Caco-2 (cell line): ENCODE data around the gene SLC22A16. TPM values are rescaled to one million over a fixed set of nuclear protein-coding genes. Genes with fewer than 3 reads are reported as not detected.

Source experiments
- BruUV-seq: library from RNA; stranded (reverse); fragments of 400-500 nt; replicated peaks from 2 replicates; lab custom pipeline; 2021; lab: Mats Ljungman, UMichigan
- CTCF ChIA-PET: fragments of 300-600 bp; sonication (Branson Sonifier 250); formaldehyde crosslinking; loops from one replicate; lab custom pipeline; 2022; ENCODE audit warnings: antibody characterized with exemption; lab: Charles Lee
- POLR2A ChIA-PET: fragments of 300-600 bp; sonication (Branson Sonifier 250); formaldehyde crosslinking; loops from one replicate; lab custom pipeline; 2022; ENCODE audit warnings: antibody characterized with exemption; lab: Charles Lee
- DNase-seq, 2 experiments: peaks; one replicate each; pipeline versions ENCODE4 v3.0.0 to v3.0.0-alpha.2; 2020 to 2022
- H3K27me3 ChIP-seq: replicated peaks from 2 replicates; pipeline ENCODE4 v1.6.0; 2011; ENCODE audit warnings: low read length; ENCODE audit not compliant: control insufficient read depth, insufficient read depth
- H3K36me3 ChIP-seq: 2 replicates; pipeline ENCODE4 v1.5.1; 2011; ENCODE audit warnings: low read length; ENCODE audit not compliant: control insufficient read depth, insufficient read depth
- H3K4me1 ChIP-seq: fragments of 250-450 bp; sonication (Bioruptor Pico); 2 replicates; pipeline ENCODE4 v1.5.1; 2020; ENCODE audit warnings: mild to moderate bottlenecking
- H3K4me3 ChIP-seq: 2 replicates; pipeline ENCODE4 v1.5.1; 2011; ENCODE audit warnings: low read depth, mild to moderate bottlenecking, control low read depth, low read length
- H3K9me3 ChIP-seq: fragments of 250-450 bp; sonication (Bioruptor Pico); 2 replicates; pipeline ENCODE4 v1.5.1; 2020; ENCODE audit warnings: mild to moderate bottlenecking, moderate library complexity
- H3K27ac Mint-ChIP-seq: one replicate; pipeline ENCODE4 v1.8.0; 2022; ENCODE audit warnings: mixed read lengths; ENCODE audit not compliant: unreplicated experiment
- H3K27me3 Mint-ChIP-seq: one replicate; pipeline ENCODE4 v1.8.0; 2022; ENCODE audit warnings: mixed read lengths; ENCODE audit not compliant: insufficient read depth, unreplicated experiment
- H3K36me3 Mint-ChIP-seq: one replicate; pipeline ENCODE4 v1.8.0; 2022; ENCODE audit warnings: mild to moderate bottlenecking, mixed read lengths; ENCODE audit not compliant: insufficient read depth, unreplicated experiment
- H3K4me1 Mint-ChIP-seq: one replicate; pipeline ENCODE4 v1.8.0; 2022; ENCODE audit warnings: low read depth, mixed read lengths; ENCODE audit not compliant: unreplicated experiment
- H3K4me3 Mint-ChIP-seq: one replicate; pipeline ENCODE4 v1.8.0; 2022; ENCODE audit warnings: mild to moderate bottlenecking, moderate library complexity, mixed read lengths; ENCODE audit not compliant: unreplicated experiment
- H3K9me3 Mint-ChIP-seq: one replicate; pipeline ENCODE4 v1.8.0; 2022; ENCODE audit warnings: mixed read lengths; ENCODE audit not compliant: unreplicated experiment
- intact Hi-C: fragments of 100-400 bp; cut with micrococcal nuclease; formaldehyde crosslinking; loops from one replicate; pipeline ENCODE4 v1.10.0; 2022; ENCODE audit not compliant: unreplicated experiment
- total RNA-seq: library from RNA; stranded (reverse); gene quantifications from 2 replicates; pipeline ENCODE4 v1.2.3, GENCODE V29; 2022
- TF ChIP-seq, protein P1 (sequence below), 2 experiments: fragments of 200-600 bp in 1 of 2; IDR thresholded peaks; 1 replicate in 1 of 2; 2 replicates in 1 of 2; pipeline versions ENCODE4 v1.5.1 to v1.8.0; 2011 to 2022; ENCODE audit warnings: antibody characterized with exemption in 1 of 2, control low read depth in 1 of 2, inconsistent platforms in 1 of 2, low read depth in 1 of 2, low read length in 1 of 2, mild to moderate bottlenecking in 1 of 2, moderate library complexity in 1 of 2; ENCODE audit not compliant: insufficient read depth in 1 of 2, severe bottlenecking in 1 of 2, unreplicated experiment in 1 of 2

Gene SLC22A16
- total RNA-seq, 1 experiment from 2014 or later = not detected

DNA sequence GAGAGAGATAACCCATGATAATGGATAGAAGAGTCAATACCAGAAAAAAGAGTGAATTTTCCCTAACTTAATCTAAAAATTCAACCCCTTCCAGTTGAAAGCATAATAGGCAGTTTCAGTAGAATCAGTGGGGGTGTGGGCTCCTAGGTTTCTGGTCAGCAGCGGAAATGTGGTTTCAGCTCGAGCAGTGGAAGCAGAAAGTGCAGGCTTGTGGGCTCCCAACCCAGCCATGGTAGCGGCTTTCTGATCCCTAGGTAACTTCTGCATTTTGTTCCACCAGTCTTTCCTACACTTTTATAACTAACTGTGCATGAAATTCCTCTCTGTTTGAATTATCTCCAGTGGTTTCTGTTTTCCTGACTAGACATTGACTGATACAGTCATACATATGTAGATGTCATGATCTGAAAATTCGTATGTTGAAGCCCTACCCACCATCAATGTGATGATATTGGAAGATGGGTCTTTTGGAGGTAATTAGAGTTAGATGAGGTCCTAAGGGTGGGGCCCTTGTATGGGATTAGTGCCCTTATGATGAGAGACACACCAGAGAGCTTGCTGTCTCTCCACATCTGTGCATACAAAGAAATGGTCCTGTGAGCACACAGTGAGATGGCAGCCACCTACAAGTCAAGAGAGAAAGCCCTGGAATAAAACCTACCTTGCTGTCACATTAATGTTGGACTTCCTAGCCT lies 54.5 kb downstream of the SLC22A16 start:
- H3K36me3 Mint-ChIP-seq = no peaks in the 10 kb centered on the region
- POLR2A ChIA-PET = no interaction called here
- no peak for DNase-seq
- Histone ChIP-seq H3K27me3 (no peaks in the 10 kb centered on the region), H3K9me3 (no peaks in the 10 kb centered on the region), H3K36me3 (no peaks in the 10 kb centered on the region), H3K4me3 (no peak overlapping the region), H3K4me1 (peaks cover 18% of the 10 kb centered on the region)
- peaks cover 27% of the 10 kb centered on the region for H3K4me1 Mint-ChIP-seq
- no TSS peak for BruUV-seq
- TF ChIP-seq, protein P1, sequence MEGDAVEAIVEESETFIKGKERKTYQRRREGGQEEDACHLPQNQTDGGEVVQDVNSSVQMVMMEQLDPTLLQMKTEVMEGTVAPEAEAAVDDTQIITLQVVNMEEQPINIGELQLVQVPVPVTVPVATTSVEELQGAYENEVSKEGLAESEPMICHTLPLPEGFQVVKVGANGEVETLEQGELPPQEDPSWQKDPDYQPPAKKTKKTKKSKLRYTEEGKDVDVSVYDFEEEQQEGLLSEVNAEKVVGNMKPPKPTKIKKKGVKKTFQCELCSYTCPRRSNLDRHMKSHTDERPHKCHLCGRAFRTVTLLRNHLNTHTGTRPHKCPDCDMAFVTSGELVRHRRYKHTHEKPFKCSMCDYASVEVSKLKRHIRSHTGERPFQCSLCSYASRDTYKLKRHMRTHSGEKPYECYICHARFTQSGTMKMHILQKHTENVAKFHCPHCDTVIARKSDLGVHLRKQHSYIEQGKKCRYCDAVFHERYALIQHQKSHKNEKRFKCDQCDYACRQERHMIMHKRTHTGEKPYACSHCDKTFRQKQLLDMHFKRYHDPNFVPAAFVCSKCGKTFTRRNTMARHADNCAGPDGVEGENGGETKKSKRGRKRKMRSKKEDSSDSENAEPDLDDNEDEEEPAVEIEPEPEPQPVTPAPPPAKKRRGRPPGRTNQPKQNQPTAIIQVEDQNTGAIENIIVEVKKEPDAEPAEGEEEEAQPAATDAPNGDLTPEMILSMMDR (IDR thresholded peaks at IDR 0.05; ENCODE audit: insufficient read depth in 1 of 2, low read depth in 1 of 2, low read length in 1 of 2, severe bottlenecking in 1 of 2, unreplicated experiment in 1 of 2) = no peak
- peaks cover 8% of the 10 kb centered on the region for H3K27me3 Mint-ChIP-seq
- H3K4me3 Mint-ChIP-seq = no peak overlapping the region
- H3K27ac Mint-ChIP-seq = no peak overlapping the region
- intact Hi-C loops = no loop called here
- peaks cover 13% of the 10 kb centered on the region for H3K9me3 Mint-ChIP-seq
- CTCF ChIA-PET = no interaction called here

DNA sequence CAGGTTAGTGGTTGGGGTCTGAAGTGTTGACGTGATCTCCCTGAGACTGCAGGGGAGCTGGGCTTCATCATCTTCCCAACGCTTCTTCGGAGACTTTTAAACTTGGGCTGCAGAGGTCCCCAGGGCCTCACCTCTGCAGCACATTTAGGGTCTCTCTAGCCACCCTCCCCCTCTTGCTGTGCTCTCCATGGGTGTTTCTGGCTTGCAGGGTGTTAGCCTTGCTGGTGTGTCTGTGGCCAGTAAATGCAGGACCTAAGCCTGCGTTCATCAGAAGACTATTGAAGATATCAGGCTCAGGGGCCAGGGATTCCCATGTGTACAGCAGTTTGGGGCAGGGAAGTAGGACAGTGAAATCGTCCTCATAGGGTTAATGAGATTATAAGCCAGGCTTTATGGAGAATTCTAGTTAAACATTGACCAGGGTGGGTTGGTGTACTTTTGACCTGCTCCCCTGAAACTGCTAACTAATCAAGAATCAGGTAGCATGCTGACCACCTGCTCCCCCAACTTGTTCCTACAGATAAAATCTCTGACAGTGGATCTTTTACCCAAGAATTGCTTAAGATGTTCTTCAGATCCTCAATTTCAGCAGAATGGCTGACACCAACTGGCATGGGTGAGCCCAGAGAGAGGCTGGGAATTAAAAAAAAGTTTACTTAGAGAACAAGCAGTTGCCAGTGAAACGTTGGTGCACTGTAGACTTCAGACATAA lies 57.2 kb downstream of the SLC22A16 start:
- Histone ChIP-seq H3K4me1 (peaks cover 18% of the 10 kb centered on the region), H3K4me3 (no peak overlapping the region), H3K27me3 (no peaks in the 10 kb centered on the region), H3K9me3 (no peaks in the 10 kb centered on the region), H3K36me3 (no peaks in the 10 kb centered on the region)
- DNase-seq = no peak
- peaks cover 27% of the 10 kb centered on the region for H3K4me1 Mint-ChIP-seq
- intact Hi-C loops = no loop called here
- BruUV-seq = no TSS peak
- H3K27me3 Mint-ChIP-seq = peaks cover 3% of the 10 kb centered on the region
- peak overlapping the region; percentile 56 for H3K27ac Mint-ChIP-seq
- peaks cover 13% of the 10 kb centered on the region for H3K9me3 Mint-ChIP-seq
- POLR2A ChIA-PET = no interaction called here
- peak overlapping the region; percentile 39 for H3K4me3 Mint-ChIP-seq
- TF ChIP-seq, protein P1 (IDR thresholded peaks at IDR 0.05; ENCODE audit: insufficient read depth in 1 of 2, low read depth in 1 of 2, low read length in 1 of 2, severe bottlenecking in 1 of 2, unreplicated experiment in 1 of 2) = no peak
- H3K36me3 Mint-ChIP-seq = no peaks in the 10 kb centered on the region
- CTCF ChIA-PET = no interaction called here

DNA sequence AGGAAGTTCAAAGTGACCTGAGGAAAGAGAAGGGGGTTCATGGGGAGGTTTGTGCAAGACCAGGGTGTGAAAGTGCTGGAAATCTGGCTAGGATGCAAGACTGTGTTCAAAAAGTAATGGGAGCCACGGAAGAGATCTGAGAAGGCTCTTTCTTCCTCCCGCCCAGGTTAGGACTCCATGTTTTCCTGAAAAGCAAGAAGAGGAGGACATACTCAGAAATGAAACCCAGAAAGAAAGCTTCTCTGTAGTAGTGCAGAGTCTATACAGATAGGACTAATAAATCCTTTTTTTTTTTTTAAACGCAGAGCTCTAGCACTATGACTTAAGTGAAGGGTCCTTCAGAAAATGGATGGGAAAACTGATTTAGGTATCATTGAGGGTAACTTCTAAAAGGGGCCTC lies 57.8 kb downstream of the SLC22A16 start:
- DNase-seq = no peak
- no TSS peak for BruUV-seq
- TF ChIP-seq, protein P1 (IDR thresholded peaks at IDR 0.05; ENCODE audit: insufficient read depth in 1 of 2, low read depth in 1 of 2, low read length in 1 of 2, severe bottlenecking in 1 of 2, unreplicated experiment in 1 of 2) = no peak
- intact Hi-C loops = no loop called here
- CTCF ChIA-PET = no interaction called here
- H3K27me3 ChIP-seq = no peaks in the 10 kb centered on the region
- Mint-ChIP-seq H3K9me3 (peaks cover 13% of the 10 kb centered on the region), H3K4me3 (no peak overlapping the region), H3K36me3 (no peaks in the 10 kb centered on the region), H3K27me3 (no peaks in the 10 kb centered on the region), H3K4me1 (peaks cover 27% of the 10 kb centered on the region), H3K27ac (peak overlapping the region; percentile 56)
- H3K4me1 ChIP-seq = peaks cover 18% of the 10 kb centered on the region
- no peak overlapping the region for H3K4me3 ChIP-seq
- no peaks in the 10 kb centered on the region for H3K36me3 ChIP-seq
- POLR2A ChIA-PET = no interaction called here
- no peaks in the 10 kb centered on the region for H3K9me3 ChIP-seq
